Adipocyte (in vitro differentiated cells): ENCODE results near the gene DPM3.

Experiments used
- DNase-seq: peaks from one replicate; pipeline ENCODE4 v3.0.0-alpha.2; 2015; ENCODE audit warnings: low read depth
- H3K27me3 ChIP-seq: replicated peaks from 2 replicates; pipeline ENCODE4 v1.7.0; 2013; ENCODE audit warnings: mild to moderate bottlenecking, low read length, moderate library complexity; ENCODE audit not compliant: control insufficient read depth, insufficient read depth
- H3K36me3 ChIP-seq: 2 replicates; pipeline ENCODE4 v1.7.0; 2013; ENCODE audit warnings: low read length, mild to moderate bottlenecking, moderate library complexity; ENCODE audit not compliant: control insufficient read depth, insufficient read depth, severe bottlenecking
- H3K4me1 ChIP-seq: 2 replicates; pipeline ENCODE4 v1.7.0; 2013; ENCODE audit warnings: mild to moderate bottlenecking, low read length, moderate library complexity; ENCODE audit not compliant: control insufficient read depth, insufficient read depth
- H3K4me3 ChIP-seq: 2 replicates; pipeline ENCODE4 v1.7.0; 2013; ENCODE audit warnings: mild to moderate bottlenecking, low read length, moderate library complexity
- H3K9ac ChIP-seq: 2 replicates; pipeline ENCODE4 v1.7.0; 2013; ENCODE audit warnings: mild to moderate bottlenecking, low read length, moderate library complexity
- H3K9me3 ChIP-seq: 2 replicates; pipeline ENCODE4 v1.7.0; 2013; ENCODE audit warnings: mild to moderate bottlenecking, low read length, moderate library complexity; ENCODE audit not compliant: control insufficient read depth

The DPM3 gene

DNA sequence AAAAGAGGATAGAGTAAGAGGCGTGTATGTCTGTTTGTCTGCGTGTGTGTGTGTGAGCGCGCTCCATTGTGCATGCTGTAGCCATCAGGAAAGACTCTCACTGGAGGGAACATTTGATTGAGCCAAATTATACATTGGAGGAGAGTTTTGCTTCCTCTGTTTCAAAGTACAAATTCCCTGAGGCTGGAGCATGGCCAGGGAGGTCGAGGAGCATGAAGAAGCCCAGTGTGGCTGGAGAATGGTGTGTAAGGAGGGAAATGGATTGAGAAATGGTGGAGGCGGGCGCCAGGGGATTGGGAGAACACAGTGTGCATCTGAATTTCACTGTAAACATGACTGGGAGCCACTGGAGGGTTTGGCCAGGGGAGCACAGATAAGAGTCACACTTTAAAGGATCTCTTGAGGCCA is 34.7 kb downstream of the DPM3 start:
- no peak for DNase-seq
- H3K9me3 ChIP-seq: no peaks in the 10 kb centered on the region
- H3K4me1 ChIP-seq: peaks cover 36% of the 10 kb centered on the region
- no peaks in the 10 kb centered on the region for H3K36me3 ChIP-seq
- H3K9ac ChIP-seq: peak overlapping the region; percentile 56
- H3K4me3 ChIP-seq: peak overlapping the region; percentile 33
- peaks cover 11% of the 10 kb centered on the region for H3K27me3 ChIP-seq

DNA sequence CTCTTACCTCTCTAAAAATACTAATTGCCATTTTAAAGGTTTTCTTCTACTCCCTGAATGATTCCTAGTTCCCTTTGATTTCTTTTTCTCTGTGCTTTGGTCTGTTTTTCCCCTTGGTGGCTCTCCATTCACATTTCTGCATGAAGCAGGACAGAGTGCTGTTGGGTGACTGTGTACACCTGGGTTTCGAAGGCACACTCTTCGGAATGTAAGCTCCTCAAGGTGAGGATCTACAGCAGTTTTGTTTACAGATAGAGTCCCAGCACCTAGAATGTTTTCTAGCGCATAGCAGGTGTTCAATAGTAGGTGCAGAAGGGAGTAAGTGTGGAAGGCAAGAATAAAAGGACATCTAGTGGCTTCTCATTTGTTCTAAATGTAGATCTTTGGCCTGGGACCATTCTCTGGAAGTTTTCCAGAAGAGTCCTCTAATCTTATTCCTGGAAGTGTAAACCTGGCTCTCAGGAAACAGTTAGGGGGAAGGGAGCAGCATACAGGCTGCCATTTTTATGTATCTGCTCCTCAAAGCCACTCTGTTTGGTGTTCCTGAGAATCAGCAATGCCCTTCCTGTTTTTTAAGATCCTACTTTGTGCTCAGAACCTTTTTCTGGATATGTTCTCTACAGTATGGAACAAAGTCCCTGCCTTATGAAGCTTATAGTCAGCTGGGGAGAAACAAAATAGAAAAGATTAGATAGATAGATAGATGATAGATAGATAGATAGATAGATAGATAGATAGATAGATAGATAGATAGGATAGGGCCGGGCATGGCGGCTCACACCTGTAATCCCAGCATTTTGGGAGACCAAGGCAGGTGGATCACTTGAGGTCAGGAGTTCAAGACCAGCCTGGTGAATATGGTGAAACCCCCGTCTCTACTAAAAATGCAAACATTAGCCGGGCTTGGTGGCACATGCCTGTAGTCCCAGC is 35.5 kb downstream of the DPM3 start:
- no peaks in the 10 kb centered on the region for H3K36me3 ChIP-seq
- H3K9ac ChIP-seq: peak overlapping the region; percentile 56
- no peak for DNase-seq
- H3K27me3 ChIP-seq: peaks cover 11% of the 10 kb centered on the region
- no peaks in the 10 kb centered on the region for H3K9me3 ChIP-seq
- H3K4me3 ChIP-seq: peak overlapping the region; percentile 33
- H3K4me1 ChIP-seq: peaks cover 36% of the 10 kb centered on the region

DNA sequence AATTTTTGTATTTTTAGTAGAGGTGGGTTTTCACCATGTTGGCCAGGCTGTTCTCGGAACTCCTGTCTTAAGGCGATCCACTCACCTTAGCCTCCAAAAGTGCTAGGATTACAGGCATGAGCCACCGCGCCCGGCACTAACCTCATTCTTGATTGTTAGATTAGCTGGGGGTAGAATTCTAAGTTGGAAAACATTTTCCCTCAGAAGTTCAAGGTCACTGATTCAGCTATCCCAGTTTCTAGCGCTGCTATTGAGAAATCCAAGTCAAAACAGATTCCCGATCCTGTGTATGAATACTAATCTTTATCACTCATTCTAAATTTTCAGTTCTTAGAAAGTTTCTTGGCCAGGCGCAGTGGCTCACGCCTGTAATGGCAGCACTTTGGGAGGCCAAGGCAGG is 37.0 kb downstream of the DPM3 start:
- Histone ChIP-seq H3K27me3 (peaks cover 12% of the 10 kb centered on the region), H3K4me3 (no peak overlapping the region), H3K9me3 (no peaks in the 10 kb centered on the region), H3K9ac (no peak overlapping the region), H3K36me3 (no peaks in the 10 kb centered on the region), H3K4me1 (peaks cover 36% of the 10 kb centered on the region)
- no peak for DNase-seq

DNA sequence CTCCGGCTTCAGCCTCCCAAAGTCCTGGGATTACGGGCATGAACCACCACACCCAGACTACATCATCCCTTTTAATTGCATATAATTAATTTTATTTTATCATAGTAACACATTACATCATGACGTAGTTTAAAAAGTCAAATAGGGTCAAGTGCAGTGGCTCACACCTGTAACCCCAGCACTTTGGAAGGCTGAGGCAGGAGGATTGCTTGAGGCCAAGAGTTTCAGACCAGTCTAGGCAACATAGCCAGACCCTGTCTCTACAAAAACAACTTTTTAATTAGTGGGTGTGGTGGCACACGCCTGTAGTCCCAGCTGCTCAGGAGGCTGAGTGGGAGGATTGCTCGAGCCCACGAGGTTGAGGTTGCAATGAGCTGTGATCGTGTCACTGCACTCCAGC is 41.0 kb downstream of the DPM3 start:
- H3K27me3 ChIP-seq: peaks cover 18% of the 10 kb centered on the region

DNA sequence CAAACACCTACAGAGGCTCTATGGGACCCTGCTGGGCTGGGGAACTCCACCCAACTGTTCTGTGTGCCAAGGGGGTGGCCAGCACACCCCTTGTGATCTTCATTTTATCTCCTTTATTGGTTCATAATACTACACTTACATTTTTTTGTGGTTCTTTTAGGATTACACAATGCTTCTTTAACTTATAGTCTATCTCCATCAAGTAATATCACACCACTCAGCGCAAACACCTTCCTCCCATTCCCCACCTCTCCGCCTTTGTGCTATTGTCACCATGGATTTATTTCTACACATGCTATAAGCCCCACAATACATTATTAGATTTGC is 45.7 kb downstream of the DPM3 start:
- Histone ChIP-seq H3K27me3 (peaks cover 33% of the 10 kb centered on the region), H3K4me3 (no peak overlapping the region), H3K9me3 (no peaks in the 10 kb centered on the region), H3K4me1 (peaks cover 10% of the 10 kb centered on the region), H3K36me3 (no peaks in the 10 kb centered on the region), H3K9ac (no peak overlapping the region)
- DNase-seq: no peak

More for the DNA sequence above, 41.0 kb downstream of the DPM3 start:
- Histone ChIP-seq H3K4me1 (peaks cover 9% of the 10 kb centered on the region), H3K9me3 (no peaks in the 10 kb centered on the region), H3K4me3 (no peak overlapping the region), H3K36me3 (no peaks in the 10 kb centered on the region), H3K9ac (no peak overlapping the region)
- DNase-seq: no peak

DNA sequence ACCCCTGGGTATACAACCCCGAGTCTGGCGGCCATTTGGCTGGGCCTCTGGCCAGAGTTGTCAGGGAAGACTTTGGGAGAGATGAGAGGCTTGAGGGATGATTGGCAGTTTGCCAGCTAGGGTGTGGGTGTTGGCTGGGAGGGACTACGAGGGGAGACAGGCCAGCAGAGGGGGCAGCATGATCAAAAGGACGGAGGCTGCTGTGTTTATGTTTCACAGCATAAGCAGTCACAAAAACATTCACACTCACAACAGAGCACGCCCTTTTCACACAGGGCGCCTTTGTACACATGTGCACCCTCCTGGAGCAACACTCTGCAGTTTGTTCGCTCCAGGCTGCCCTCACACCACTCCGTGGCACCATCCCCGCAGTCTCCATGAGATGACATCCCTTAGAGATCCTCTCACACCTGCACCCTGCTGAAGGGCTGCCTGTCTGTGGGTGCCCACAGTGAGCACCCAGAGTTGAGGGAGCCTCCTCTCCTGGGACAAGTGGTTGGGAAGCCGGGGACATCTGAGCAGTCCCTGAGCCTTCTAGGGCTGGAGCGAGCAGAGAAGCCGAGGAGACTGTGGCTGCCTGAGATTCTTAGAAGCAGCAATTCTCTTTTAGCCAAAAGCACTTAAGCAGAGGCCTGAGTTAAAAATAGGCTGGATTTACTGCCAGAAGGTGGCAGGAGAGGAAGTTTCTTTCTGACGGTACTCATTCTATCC is 46.3 kb downstream of the DPM3 start:
- Histone ChIP-seq H3K4me3 (no peak overlapping the region), H3K9me3 (no peaks in the 10 kb centered on the region), H3K4me1 (peaks cover 10% of the 10 kb centered on the region), H3K36me3 (no peaks in the 10 kb centered on the region), H3K27me3 (peaks cover 33% of the 10 kb centered on the region), H3K9ac (peak overlapping the region; percentile 3)
- DNase-seq: peak; percentile 65

DNA sequence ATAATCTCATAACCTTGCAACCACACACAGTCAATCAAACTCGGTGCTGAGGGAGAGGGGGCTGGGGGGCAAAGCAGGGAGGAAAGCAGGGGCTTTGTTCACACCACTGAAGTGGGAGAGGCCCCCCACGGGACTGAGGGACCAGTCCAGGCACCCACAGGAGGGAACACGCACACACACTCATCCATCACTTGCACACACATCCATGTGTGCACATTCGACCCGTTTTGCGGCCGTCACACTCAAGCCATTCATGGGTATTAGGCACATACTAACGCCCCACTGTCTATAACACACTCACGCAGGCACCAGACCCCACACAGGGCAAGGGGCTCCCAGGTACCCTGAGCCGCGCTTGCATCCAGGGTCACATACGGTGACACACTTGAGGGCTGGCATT is 47.7 kb downstream of the DPM3 start:
- peaks cover 10% of the 10 kb centered on the region for H3K4me1 ChIP-seq
- no peak for DNase-seq
- no peaks in the 10 kb centered on the region for H3K36me3 ChIP-seq
- no peak overlapping the region for H3K4me3 ChIP-seq
- H3K9me3 ChIP-seq: no peaks in the 10 kb centered on the region
- H3K27me3 ChIP-seq: peaks cover 29% of the 10 kb centered on the region
- H3K9ac ChIP-seq: no peak overlapping the region

DNA sequence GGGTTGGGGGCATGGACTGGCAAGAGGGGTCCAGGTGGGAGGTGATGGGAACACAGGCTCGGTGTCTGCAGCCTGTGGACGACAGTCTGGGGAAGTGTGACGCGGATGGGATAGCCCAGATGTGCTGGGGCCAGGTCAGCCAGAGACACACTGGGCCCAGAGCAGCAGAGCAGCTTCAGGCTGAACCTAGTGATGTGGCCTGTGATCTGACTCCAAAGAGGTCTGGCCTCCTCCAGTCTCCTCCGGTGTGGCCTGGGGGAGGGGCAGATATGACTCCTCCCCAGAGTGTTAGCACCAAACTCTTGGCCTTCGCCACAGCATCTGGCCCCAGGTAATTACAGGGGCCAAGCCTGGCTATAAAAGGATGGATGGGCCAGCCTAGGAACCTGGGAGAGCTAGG is 48.2 kb downstream of the DPM3 start:
- Histone ChIP-seq H3K4me1 (peaks cover 10% of the 10 kb centered on the region), H3K36me3 (no peaks in the 10 kb centered on the region), H3K9me3 (no peaks in the 10 kb centered on the region), H3K27me3 (peaks cover 27% of the 10 kb centered on the region), H3K9ac (no peak overlapping the region), H3K4me3 (no peak overlapping the region)
- DNase-seq: no peak

DNA sequence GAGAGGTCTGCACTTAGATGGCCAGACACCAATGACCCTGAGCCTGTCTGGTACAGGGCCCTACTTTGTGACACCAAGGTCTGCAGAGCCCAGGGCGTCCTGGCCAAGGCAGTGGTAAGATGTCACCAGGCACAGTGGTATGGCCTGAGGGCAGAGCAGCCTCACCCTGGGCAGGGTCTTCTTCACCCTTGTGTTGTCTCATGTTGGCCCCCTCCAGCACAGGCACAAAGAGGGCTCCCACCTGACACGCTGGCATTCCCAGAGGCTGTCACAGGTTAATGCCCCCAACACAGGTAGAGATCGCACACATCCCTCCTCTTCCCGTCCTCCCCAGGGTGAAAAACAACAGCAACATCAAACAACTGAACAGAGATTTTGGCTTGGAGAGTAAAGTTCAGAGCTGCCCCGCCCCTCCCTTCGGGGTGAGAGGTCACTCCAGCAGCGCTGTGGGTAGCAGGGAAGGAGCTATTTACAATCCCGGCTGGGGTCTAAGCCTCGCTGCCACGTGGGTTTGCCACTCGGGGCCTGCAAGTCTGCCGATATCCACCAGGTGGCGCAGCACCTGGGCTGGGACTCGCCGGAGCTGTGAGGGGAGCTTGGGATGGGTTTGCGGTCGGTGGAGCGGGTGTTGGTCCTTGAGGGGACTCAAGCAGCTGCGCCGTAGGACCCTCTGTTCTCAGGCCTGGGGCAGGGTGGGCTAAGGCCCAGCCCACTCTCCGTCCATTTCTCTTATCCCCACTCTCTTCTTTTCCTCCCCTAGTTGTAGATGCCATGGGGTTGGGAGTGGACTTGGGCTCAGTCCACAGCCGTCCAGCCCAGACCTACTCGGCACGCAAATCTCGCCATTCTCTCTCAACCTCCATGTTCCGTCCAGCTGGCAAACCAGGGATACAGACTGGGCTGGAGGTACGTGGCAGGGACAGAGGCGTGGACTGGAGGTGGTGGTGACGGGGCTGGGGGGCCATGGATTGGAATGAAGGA is 49.0 kb downstream of the DPM3 start:
- peaks cover 10% of the 10 kb centered on the region for H3K4me1 ChIP-seq
- no peak overlapping the region for H3K4me3 ChIP-seq
- no peaks in the 10 kb centered on the region for H3K36me3 ChIP-seq
- H3K27me3 ChIP-seq: peaks cover 25% of the 10 kb centered on the region
- peak overlapping the region; percentile 53 for H3K9ac ChIP-seq
- peak; percentile 90 for DNase-seq
- no peaks in the 10 kb centered on the region for H3K9me3 ChIP-seq
